GM10847 (cell line): ENCODE data around the gene SERPINB1.

Experiments
- POLR2A ChIP-seq: IDR thresholded peaks from 2 replicates; pipeline ENCODE4 v1.6.1; 2011; ENCODE audit not compliant: insufficient read length; ENCODE audit errors: extremely low read depth

SERPINB1 gene

GRCh38 chr6:2807342-2808090 is 34.1 kb downstream of the SERPINB1 start:
- TF ChIP-seq POLR2A = no peak

- TF ChIP-seq POLR2A = no peak
These were observed 35.0 kb downstream of the SERPINB1 start for GRCh38 chr6:2806644-2807043.

- TF ChIP-seq POLR2A = no peak
These were observed 36.6 kb downstream of the SERPINB1 start for GRCh38 chr6:2805031-2805430.

DNA sequence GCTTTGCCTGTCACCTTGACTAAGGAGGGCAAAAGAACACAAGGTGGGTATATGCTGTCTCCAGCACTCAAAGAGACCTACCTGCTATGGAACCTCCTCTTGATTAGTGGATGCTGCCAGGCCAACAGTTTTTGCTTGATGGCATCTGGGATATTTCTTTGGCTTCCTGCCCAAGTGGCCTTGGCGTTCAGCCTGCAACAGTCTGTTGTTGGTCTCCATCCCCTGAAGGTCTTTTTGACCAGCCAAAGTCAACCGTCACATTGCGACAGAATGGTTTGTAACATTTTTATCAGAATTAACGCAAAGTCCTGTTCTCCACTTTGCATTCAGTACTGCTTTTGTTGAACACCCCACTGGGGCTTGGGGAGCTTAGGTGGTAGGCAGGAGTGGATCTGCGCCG is 37.1 kb downstream of the SERPINB1 start:
- no peak for TF ChIP-seq POLR2A

GRCh38 chr6:2803731-2804429 is 37.8 kb downstream of the SERPINB1 start:
- TF ChIP-seq POLR2A = no peak

DNA sequence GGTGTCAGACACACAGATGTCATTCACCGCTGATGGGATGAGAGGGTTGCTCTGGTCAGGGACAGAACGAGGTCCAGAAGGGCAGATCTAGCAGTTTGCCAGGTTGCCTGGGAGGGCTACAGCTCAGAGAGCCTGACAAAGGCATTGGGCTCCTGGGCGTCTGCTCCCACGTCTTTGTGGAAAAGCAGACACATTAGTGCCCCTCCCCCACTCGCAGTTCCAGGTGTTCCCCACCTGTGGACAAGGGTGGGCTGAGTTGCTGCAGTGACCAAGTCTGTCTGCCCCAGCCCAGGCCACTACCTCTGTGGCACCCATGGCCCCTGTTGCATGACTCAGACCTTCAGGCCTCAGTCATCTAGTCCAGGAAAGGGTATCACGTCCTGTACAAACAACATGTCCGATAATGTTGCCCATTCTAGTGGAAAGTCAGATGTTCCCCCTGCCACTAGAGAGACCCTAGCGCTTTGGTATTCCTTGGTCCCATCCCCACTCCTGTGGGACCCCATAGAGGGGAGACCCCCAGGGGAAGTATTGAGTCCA is 39.1 kb downstream of the SERPINB1 start:
- no peak for TF ChIP-seq POLR2A

DNA sequence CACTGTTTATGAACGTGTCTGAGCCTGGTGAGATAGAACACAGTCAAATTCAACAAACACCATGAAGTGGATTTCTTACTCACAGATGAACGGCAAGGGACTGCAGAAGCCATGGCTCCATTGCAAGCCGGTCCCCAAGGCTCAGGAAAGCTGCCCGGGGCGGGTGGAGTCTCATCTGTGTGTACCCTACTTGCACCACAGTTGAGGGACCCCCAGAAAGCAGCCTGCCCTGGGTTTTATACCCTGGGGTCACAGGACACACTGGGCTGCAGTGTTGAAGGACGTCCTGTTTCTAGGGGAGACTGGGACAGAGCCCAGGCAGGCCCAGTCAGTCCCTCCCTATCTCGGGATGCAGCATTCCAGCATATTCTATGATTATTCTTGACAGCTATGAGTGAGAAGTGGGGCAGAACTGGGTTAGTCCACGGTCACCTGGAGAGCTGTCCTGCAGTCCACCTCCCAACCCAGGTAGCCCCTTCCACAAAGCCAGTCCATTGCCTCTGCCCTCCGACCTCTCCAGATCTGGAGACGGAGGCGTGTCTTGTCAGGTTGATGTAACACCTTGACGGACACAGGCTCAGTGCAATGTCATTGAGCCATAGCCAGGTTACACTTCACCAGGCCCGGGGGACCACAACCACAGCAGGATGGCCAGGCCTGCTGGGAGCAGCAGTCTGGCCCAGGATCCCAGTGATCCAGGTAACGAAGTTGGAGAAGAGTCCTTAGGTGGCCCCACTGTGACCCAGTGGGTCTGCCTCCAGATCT is 40.9 kb downstream of the SERPINB1 start:
- TF ChIP-seq POLR2A = no peak

DNA sequence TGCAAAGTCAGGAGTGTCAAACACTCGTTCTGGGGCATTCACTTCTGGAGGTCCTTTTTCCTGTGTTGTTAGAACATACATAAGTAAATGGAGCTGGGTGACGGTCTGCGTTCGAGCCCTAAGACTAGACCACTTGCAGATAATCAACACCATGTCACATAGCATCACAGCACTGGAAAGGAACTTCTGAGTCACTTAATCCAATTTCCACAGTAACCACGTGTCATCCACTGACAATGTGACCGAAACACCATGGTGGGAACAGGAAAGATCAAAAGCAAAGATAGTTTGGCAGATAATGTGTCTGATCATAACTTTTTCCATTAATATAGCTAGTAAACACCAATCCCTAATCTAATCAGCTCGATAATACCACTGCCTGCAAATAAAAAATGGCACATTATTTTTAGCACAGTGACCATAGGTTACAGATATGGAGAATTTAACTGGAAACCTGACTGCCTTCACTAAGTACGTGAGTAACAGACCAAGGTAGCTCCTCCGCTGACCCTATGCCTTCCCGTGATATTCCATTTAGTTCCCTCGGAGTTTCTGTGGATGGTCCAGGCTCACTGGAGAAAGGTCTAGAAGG is 41.6 kb downstream of the SERPINB1 start:
- TF ChIP-seq POLR2A = no peak

DNA sequence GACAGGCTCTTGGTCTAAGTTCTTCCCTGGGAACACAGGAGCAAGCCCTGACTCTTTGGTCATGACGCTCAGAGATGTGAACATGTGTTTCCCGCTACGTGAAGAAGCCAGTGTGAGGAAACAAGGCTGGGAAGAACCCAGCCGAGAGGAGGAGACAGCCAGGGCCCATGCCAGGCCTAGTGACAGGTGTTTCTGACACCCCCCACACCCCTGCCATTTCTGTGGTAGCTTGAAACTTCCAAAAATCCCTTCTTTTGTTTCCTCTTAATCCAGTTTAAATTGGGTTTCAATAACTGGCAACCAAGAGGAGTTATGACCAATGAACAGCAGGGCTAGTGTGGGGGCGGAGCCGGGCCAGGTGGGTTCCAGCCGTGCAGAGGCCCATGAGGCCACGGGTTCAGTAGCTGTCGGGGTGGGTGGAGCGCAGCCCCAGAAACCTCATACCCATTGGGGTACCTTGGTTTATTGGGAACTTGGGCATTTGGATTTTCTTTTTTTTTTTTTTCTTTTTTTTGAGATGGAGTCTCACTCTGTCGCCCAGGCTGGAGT is 43.0 kb downstream of the SERPINB1 start:
- TF ChIP-seq POLR2A = no peak

- TF ChIP-seq POLR2A = no peak
These were observed 44.1 kb downstream of the SERPINB1 start for GRCh38 chr6:2797564-2798031.

GRCh38 chr6:2796861-2797260 is 44.8 kb downstream of the SERPINB1 start:
- TF ChIP-seq POLR2A = no peak

GRCh38 chr6:2795956-2796355 is 45.7 kb downstream of the SERPINB1 start:
- no peak for TF ChIP-seq POLR2A

GRCh38 chr6:2795162-2795561 is 46.5 kb downstream of the SERPINB1 start:
- TF ChIP-seq POLR2A = no peak

DNA sequence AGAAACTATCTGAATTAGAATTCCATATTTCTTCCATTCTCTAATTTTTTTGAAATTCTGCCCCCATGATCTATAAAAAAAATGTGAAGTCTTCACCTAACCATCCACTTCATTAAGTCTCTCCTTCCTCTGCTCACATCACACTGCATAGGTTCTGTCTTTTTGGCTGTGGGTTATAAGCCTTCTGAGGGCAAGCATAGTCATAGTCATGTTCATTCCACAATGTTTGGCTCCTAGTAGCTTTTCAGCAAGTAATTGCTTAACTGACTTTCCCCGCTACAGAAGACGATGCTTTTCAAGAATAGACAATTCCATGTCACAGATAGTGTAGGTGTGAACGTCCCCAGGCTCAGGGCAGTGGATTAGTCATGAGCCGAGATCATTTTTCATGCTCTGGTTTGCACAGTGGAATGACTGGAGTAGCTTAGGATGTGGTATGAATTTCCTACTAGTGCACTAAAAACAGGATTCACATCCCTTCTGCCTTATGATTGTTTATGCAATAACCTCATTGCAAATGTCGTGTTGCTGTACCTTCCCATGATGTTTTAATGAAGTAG is 47.4 kb downstream of the SERPINB1 start:
- no peak for TF ChIP-seq POLR2A
